Measurements from ENCODE around the gene STS. TPM values are rescaled to one million over a fixed set of nuclear protein-coding genes. Genes with fewer than 3 reads are reported as not detected.

The STS gene
- total and polyA plus RNA-seq, 10 of the 15 experiments (the other 5 are each of a cell fraction or from before 2014, with no cell fraction given): 1.6 to 19.4 (median 4.7) TPM

DNA sequence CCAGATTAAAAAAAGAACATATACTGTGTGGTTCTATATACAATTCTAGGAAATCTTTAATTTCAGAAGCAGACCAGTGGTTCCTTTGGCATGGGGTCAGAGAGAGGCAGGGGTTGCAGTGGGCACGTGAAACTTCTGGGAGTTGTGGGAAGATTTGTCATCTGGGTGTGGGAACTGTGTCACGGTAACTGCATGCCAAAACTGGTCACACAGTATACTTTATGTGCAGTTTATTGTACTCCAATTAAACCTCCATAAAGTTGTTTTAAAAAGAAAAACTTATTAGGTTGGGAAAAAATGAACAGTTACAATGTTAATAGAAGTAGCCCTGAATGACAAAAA, 26.7 kb upstream of the STS start:
- 76% methylated on average over 2 of the region's 2 CpGs for WGBS (ENCODE audit: insufficient coverage, insufficient replicate concordance, low lambda C conversion rate, missing lambda C conversion rate)
- in situ Hi-C loops (cut with MboI): no loop called here
- Histone ChIP-seq H3K9me3 (replicated peaks; ENCODE audit: control insufficient read depth, insufficient read depth, low read length) (peaks cover 2% of the 10 kb centered on the region; the same call in 1 of the 3 replicates), H3K4me3 (no peak overlapping the region), H3K4me2 (ENCODE audit: control insufficient read depth, insufficient read depth) (peak overlapping the region; percentile 62), H4K20me1 (ENCODE audit: control insufficient read depth, insufficient read depth) (no peaks in the 10 kb centered on the region), H3K9ac (ENCODE audit: control insufficient read depth, insufficient read depth, low read length) (no peak overlapping the region), H2AFZ (ENCODE audit: control insufficient read depth, low read depth, low read length) (no peak overlapping the region), H3K27me3 (replicated peaks in 1 of 2; ENCODE audit: control insufficient read depth in 2 of 2, insufficient read depth in 2 of 2, low read length in 1 of 2) (no peaks in the 10 kb centered on the region), H3K4me1 (ENCODE audit: control insufficient read depth, insufficient read depth, low read length) (peaks cover 43% of the 10 kb centered on the region), H3K27ac (ENCODE audit: control insufficient read depth, insufficient read depth) (peak overlapping the region; percentile 29), H3K79me2 (ENCODE audit: control insufficient read depth, insufficient read depth, low read length) (peaks cover 24% of the 10 kb centered on the region), H3K36me3 (ENCODE audit: control insufficient read depth in 2 of 2, insufficient read depth in 2 of 2, low read length in 1 of 2) (peaks cover 0 to 4% of the 10 kb centered on the region in 2 experiments; a peak in 2 of 4 replicates)
- intact Hi-C loops (cut with micrococcal nuclease; ENCODE audit: unreplicated experiment): no loop called here
- ChIA-PET RAD21 (ENCODE audit: unreplicated experiment) (interaction anchor here (0.6 to 1.6 kb wide), 2 partner anchors 26 to 48 kb away, joined by 3 to 9 read pairs; no protein-coding TSS in a partner anchor), SMC1A (ENCODE audit: uncharacterized antibody, unreplicated experiment) (interaction anchor here (1.0 to 2.0 kb wide), 4 partner anchors 9 to 33 kb away, joined by 3 to 9 read pairs (median 6); no protein-coding TSS in a partner anchor), POLR2A (interaction anchor here (1.2 to 2.3 kb wide), 4 partner anchors 9 to 26 kb away, joined by 5 to 8 read pairs (median 6); partner anchors contain the start of gene STS), CTCF (interaction anchor here (1.3 kb wide), 1 partner anchor 20 kb away, joined by 4 read pairs; no protein-coding TSS in a partner anchor)
- TF ChIP-seq CBFB (IDR thresholded peaks at IDR 0.05; ENCODE audit: low read depth) (no peak), NFIC (IDR thresholded peaks at IDR 0.05; ENCODE audit: low read depth, low read length) (no peak), PAX8 (IDR thresholded peaks at IDR 0.05) (0 out of 2 replicates have a peak, but pooled peaks have one; percentile 38), BHLHE40 (IDR thresholded peaks at IDR 0.05; ENCODE audit: borderline replicate concordance in 1 of 2, low read depth in 2 of 2, low read length in 1 of 2) (peak; percentile 41 to 58; a peak in 3 of 4 replicates), ZNF207 (IDR thresholded peaks at IDR 0.05; ENCODE audit: borderline replicate concordance) (no peak), BCL3 (IDR thresholded peaks at IDR 0.05; ENCODE audit: borderline replicate concordance, insufficient read depth, low read depth, low read length, poor library complexity, severe bottlenecking) (peak; percentile 49)
- TF ChIP-seq, protein P1, sequence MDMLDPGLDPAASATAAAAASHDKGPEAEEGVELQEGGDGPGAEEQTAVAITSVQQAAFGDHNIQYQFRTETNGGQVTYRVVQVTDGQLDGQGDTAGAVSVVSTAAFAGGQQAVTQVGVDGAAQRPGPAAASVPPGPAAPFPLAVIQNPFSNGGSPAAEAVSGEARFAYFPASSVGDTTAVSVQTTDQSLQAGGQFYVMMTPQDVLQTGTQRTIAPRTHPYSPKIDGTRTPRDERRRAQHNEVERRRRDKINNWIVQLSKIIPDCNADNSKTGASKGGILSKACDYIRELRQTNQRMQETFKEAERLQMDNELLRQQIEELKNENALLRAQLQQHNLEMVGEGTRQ (IDR thresholded peaks at IDR 0.05; ENCODE audit: borderline replicate concordance, low read depth, low read length): no peak
- TF ChIP-seq, protein P2, sequence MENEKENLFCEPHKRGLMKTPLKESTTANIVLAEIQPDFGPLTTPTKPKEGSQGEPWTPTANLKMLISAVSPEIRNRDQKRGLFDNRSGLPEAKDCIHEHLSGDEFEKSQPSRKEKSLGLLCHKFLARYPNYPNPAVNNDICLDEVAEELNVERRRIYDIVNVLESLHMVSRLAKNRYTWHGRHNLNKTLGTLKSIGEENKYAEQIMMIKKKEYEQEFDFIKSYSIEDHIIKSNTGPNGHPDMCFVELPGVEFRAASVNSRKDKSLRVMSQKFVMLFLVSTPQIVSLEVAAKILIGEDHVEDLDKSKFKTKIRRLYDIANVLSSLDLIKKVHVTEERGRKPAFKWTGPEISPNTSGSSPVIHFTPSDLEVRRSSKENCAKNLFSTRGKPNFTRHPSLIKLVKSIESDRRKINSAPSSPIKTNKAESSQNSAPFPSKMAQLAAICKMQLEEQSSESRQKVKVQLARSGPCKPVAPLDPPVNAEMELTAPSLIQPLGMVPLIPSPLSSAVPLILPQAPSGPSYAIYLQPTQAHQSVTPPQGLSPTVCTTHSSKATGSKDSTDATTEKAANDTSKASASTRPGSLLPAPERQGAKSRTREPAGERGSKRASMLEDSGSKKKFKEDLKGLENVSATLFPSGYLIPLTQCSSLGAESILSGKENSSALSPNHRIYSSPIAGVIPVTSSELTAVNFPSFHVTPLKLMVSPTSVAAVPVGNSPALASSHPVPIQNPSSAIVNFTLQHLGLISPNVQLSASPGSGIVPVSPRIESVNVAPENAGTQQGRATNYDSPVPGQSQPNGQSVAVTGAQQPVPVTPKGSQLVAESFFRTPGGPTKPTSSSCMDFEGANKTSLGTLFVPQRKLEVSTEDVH (IDR thresholded peaks at IDR 0.05; ENCODE audit: low read depth, partially characterized antibody): no peak
- no peak for ATAC-seq
- FAIRE-seq: peak; percentile 18
- no TSS peak for BruUV-seq (replicated peaks)
- DNase-seq (ENCODE audit: low read depth, low spot score): no peak

Data from GM12878 (cell line).